Measurements from ENCODE around the gene MACIR. TPM values are rescaled to one million over a fixed set of nuclear protein-coding genes. Genes with fewer than 3 reads are reported as not detected.

Gene MACIR
- total and polyA plus RNA-seq, 10 of the 15 experiments (the other 5 are each of a cell fraction or from before 2014, with no cell fraction given): 2.1 to 16.1 (median 10.8) TPM

- POLR2A ChIA-PET: no interaction called here
- SMC1A ChIA-PET (ENCODE audit: uncharacterized antibody, unreplicated experiment): interaction anchor here (1.0 to 1.4 kb wide), 2 partner anchors 8 to 10 kb away, joined by 3 read pairs; no protein-coding TSS in a partner anchor
- CTCF ChIA-PET: interaction anchor here (0.5 to 1.0 kb wide), 2 partner anchors 17 to 21 kb away, joined by 3 to 4 read pairs; no protein-coding TSS in a partner anchor
These were observed 30.5 kb downstream of the MACIR start for GRCh38 chr5:103289024-103289423.

More at GRCh38 chr5:103289024-103289423, 30.5 kb downstream of the MACIR start:
- Histone ChIP-seq H3K9ac (ENCODE audit: control insufficient read depth, insufficient read depth, low read length) (no peak overlapping the region), H3K4me2 (ENCODE audit: control insufficient read depth, insufficient read depth) (no peak overlapping the region), H3K27ac (ENCODE audit: control insufficient read depth, insufficient read depth) (no peak overlapping the region), H3K4me1 (ENCODE audit: control insufficient read depth, insufficient read depth, low read length) (no peaks in the 10 kb centered on the region), H4K20me1 (ENCODE audit: control insufficient read depth, insufficient read depth) (no peaks in the 10 kb centered on the region), H3K79me2 (ENCODE audit: control insufficient read depth, insufficient read depth, low read length) (no peaks in the 10 kb centered on the region), H3K36me3 (ENCODE audit: control insufficient read depth in 2 of 2, insufficient read depth in 2 of 2, low read length in 1 of 2) (no peaks in the 10 kb centered on the region), H3K9me3 (replicated peaks; ENCODE audit: control insufficient read depth, insufficient read depth, low read length) (no peaks in the 10 kb centered on the region), H3K4me3 (no peak overlapping the region), H2AFZ (ENCODE audit: control insufficient read depth, low read depth, low read length) (no peak overlapping the region), H3K27me3 (replicated peaks in 1 of 2; ENCODE audit: control insufficient read depth in 2 of 2, insufficient read depth in 2 of 2, low read length in 1 of 2) (no peaks in the 10 kb centered on the region)
- intact Hi-C loops (cut with micrococcal nuclease; ENCODE audit: unreplicated experiment) (no loop called here), in situ Hi-C loops (cut with MboI) (no loop called here)
- RAD21 ChIA-PET (ENCODE audit: unreplicated experiment): no interaction called here
- no peak for ATAC-seq
- TF ChIP-seq NBN (IDR thresholded peaks at IDR 0.05) (no peak), ZBTB40 (IDR thresholded peaks at IDR 0.05; ENCODE audit: borderline replicate concordance) (no peak), SUPT20H (IDR thresholded peaks at IDR 0.05; ENCODE audit: borderline replicate concordance, control insufficient read depth, low read depth, low read length) (no peak), ETV6 (conservative IDR thresholded peaks at IDR 0.05 in 1 of 2, IDR thresholded peaks at IDR 0.05 in 1 of 2; ENCODE audit: borderline replicate concordance in 1 of 2, low read depth in 1 of 2) (no peak), ZSCAN29 (IDR thresholded peaks at IDR 0.05) (no peak), RAD21 (IDR thresholded peaks at IDR 0.05; ENCODE audit: insufficient read depth, low read depth, low read length) (no peak), ZZZ3 (IDR thresholded peaks at IDR 0.05; ENCODE audit: control insufficient read depth, insufficient read length, low read depth) (no peak), PML (IDR thresholded peaks at IDR 0.05; ENCODE audit: low read length) (no peak), ZNF274 (IDR thresholded peaks at IDR 0.05; ENCODE audit: insufficient read depth, insufficient read length) (no peak), NFYA (IDR thresholded peaks at IDR 0.05; ENCODE audit: borderline replicate concordance, low read depth, low read length) (no peak)
- TF ChIP-seq, protein P1, sequence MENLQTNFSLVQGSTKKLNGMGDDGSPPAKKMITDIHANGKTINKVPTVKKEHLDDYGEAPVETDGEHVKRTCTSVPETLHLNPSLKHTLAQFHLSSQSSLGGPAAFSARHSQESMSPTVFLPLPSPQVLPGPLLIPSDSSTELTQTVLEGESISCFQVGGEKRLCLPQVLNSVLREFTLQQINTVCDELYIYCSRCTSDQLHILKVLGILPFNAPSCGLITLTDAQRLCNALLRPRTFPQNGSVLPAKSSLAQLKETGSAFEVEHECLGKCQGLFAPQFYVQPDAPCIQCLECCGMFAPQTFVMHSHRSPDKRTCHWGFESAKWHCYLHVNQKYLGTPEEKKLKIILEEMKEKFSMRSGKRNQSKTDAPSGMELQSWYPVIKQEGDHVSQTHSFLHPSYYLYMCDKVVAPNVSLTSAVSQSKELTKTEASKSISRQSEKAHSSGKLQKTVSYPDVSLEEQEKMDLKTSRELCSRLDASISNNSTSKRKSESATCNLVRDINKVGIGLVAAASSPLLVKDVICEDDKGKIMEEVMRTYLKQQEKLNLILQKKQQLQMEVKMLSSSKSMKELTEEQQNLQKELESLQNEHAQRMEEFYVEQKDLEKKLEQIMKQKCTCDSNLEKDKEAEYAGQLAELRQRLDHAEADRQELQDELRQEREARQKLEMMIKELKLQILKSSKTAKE (IDR thresholded peaks at IDR 0.05; ENCODE audit: low read depth, poor library complexity, severe bottlenecking): no peak
- no peak for FAIRE-seq
- 100% methylated on average over 1 of the region's 1 CpG for WGBS (ENCODE audit: insufficient coverage, insufficient replicate concordance, low lambda C conversion rate, missing lambda C conversion rate)
- no peak for DNase-seq (ENCODE audit: low read depth, low spot score)
- BruUV-seq (replicated peaks): no TSS peak
